HepG2 (cell line): ENCODE data around the gene PLSCR4. TPM values are rescaled to one million over a fixed set of nuclear protein-coding genes. Genes with fewer than 3 reads are reported as not detected.

ENCODE experiments used
- CC2D1A ChIP-seq: sonication (generic); formaldehyde crosslinking; IDR thresholded peaks from 2 replicates; pipeline ENCODE4 v1.8.1; 2023; ENCODE audit warnings: mild to moderate bottlenecking, missing genetic modification reagents
- EZH2 ChIP-seq: conservative IDR thresholded peaks from 2 replicates; pipeline ENCODE4 v1.6.1; 2012; ENCODE audit warnings: mild to moderate bottlenecking, low read depth, low read length, moderate library complexity
- HIVEP1 ChIP-seq: sonication (generic); formaldehyde crosslinking; IDR thresholded peaks from 2 replicates; pipeline ENCODE4 v1.4.0; 2020; ENCODE audit warnings: mild to moderate bottlenecking, missing genetic modification reagents
- MIXL1 ChIP-seq: IDR thresholded peaks from 2 replicates; pipeline ENCODE4 v1.6.1; 2016
- NFIC ChIP-seq: IDR thresholded peaks from 2 replicates; pipeline ENCODE4 v1.6.1; 2012; ENCODE audit warnings: mild to moderate bottlenecking, low read length, inconsistent platforms
- NR2F1 ChIP-seq, 2 experiments: fragments of 450-650 bp in 1 of 2; formaldehyde crosslinking in 1 of 2; IDR thresholded peaks; 2 replicates each; pipeline versions ENCODE4 v1.5.0 to v1.6.1; 2016 to 2020; ENCODE audit warnings: mild to moderate bottlenecking in 1 of 2, missing compliant biosample characterization in 1 of 2, missing genetic modification reagents in 1 of 2, moderate library complexity in 1 of 2
- PHF5A ChIP-seq: IDR thresholded peaks from one replicate; pipeline ENCODE4 v1.6.1; 2018; ENCODE audit warnings: low read depth, missing genetic modification reagents; ENCODE audit not compliant: unreplicated experiment
- SNRNP70 ChIP-seq: fragments of 200-400 bp; formaldehyde crosslinking; IDR thresholded peaks from 2 replicates; pipeline ENCODE4 v1.6.1; 2017; ENCODE audit warnings: mild to moderate bottlenecking, low read depth, low read length, moderate library complexity
- ZNF331 ChIP-seq: sonication (generic); formaldehyde crosslinking; IDR thresholded peaks from 2 replicates; pipeline ENCODE4 v1.4.0; 2020; ENCODE audit warnings: missing genetic modification reagents
- ZNF33B ChIP-seq: sonication (generic); formaldehyde crosslinking; IDR thresholded peaks from 2 replicates; pipeline ENCODE4 v1.5.1; 2020; ENCODE audit warnings: mild to moderate bottlenecking, missing genetic modification reagents
- polyA plus RNA-seq, 8 experiments: library from polyadenylated mRNA; depleted of rRNA in 3 of 8; stranded (reverse) in 7 of 8; unstranded in 1 of 8; fragments of >200 nt; fragmentation: Illumina TruSeq in 4 of 8; extraction: Trizol in 4 of 8; gene quantifications; 2 replicates each; pipeline versions ENCODE4 v1.2.1 to v1.2.3, GENCODE V29; 2011 to 2016; ENCODE audit warnings: low read depth in 4 of 8, missing spikeins in 1 of 8, mixed read lengths in 1 of 8; ENCODE audit not compliant: insufficient read depth in 1 of 8
- total RNA-seq, 5 experiments: library from RNA; depleted of rRNA; stranded (reverse); fragments of >200 nt; fragmentation: Illumina TruSeq; extraction: Trizol; gene quantifications; 2 replicates each; pipeline ENCODE4 v1.2.3, GENCODE V29; 2016; ENCODE audit warnings: low read depth in 1 of 5
- TF ChIP-seq, protein P1 (sequence below): sonication (generic); formaldehyde crosslinking; IDR thresholded peaks from 2 replicates; pipeline ENCODE4 v1.5.1; 2020; ENCODE audit warnings: missing genetic modification reagents, mild to moderate bottlenecking, borderline replicate concordance
- TF ChIP-seq, protein P2 (sequence below): IDR thresholded peaks from 2 replicates; pipeline ENCODE4 v1.6.1; 2016; ENCODE audit warnings: mild to moderate bottlenecking, missing biosample characterization, missing genetic modification reagents
- TF ChIP-seq, protein P3 (sequence below): sonication (generic); formaldehyde crosslinking; conservative IDR thresholded peaks from 2 replicates; pipeline ENCODE4 v1.4.0; 2020; ENCODE audit warnings: mild to moderate bottlenecking, missing genetic modification reagents, moderate library complexity
- TF ChIP-seq, protein P4 (sequence below): sonication (generic); formaldehyde crosslinking; IDR thresholded peaks from 2 replicates; pipeline ENCODE4 v1.4.0; 2020; ENCODE audit warnings: mild to moderate bottlenecking, missing genetic modification reagents
- TF ChIP-seq, protein P5 (sequence below): sonication (generic); formaldehyde crosslinking; IDR thresholded peaks from 2 replicates; pipeline ENCODE4 v1.5.0; 2020; ENCODE audit warnings: mild to moderate bottlenecking, low read depth, missing genetic modification reagents, borderline replicate concordance
- TF ChIP-seq, protein P6 (sequence below): sonication (generic); formaldehyde crosslinking; IDR thresholded peaks from 2 replicates; pipeline ENCODE4 v1.5.0; 2020; ENCODE audit warnings: mild to moderate bottlenecking, missing genetic modification reagents, moderate library complexity
- TF ChIP-seq, protein P7 (sequence below): sonication (generic); formaldehyde crosslinking; IDR thresholded peaks from 2 replicates; pipeline ENCODE4 v1.4.0; 2020; ENCODE audit warnings: missing genetic modification reagents

The PLSCR4 gene
- total and polyA plus RNA-seq, 2 of the 13 experiments (the other 11 are each of a cell fraction or from before 2014, with no cell fraction given) = 1.5 to 59.0 TPM

DNA sequence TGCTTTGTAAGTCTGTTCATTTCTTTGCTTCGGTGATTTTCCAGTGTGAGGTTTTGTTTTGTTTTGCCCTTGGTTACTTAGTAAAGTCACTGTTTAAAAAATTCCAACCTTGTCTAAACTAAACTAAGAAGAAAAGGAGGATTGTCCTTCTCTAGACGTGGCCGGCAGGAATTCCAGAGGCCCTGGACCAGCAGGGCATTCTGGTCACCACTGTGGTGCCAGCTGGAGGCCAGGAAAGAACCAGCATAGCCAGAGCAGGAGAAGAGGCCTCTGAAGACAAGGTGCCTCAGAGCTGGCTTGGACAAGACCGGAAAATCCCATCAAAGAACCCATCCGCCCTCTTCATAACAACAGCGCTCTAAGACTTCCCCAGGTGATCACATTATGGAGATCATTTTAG is 98.1 kb downstream of the PLSCR4 start (continued):
- TF ChIP-seq, protein P1, sequence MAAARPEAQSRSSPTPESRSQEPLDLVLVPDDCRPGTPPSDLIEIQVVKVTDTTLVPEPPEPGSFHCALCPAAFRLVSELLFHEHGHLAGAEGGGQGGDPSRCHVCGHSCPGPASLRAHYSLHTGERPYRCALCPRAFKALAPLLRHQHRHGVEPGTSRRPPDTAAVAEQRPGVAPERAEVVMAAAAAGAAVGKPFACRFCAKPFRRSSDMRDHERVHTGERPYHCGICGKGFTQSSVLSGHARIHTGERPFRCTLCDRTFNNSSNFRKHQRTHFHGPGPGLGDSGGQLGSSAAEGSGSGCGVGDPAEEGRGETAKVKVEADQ (CRISPR knock-in tag) = no peak
- no peak for TF ChIP-seq NR2F1 (CRISPR knock-in tag; IDR thresholded peaks at IDR 0.05)
- no peak for TF ChIP-seq PHF5A (CRISPR knock-in tag)
- TF ChIP-seq HIVEP1 (CRISPR knock-in tag) = no peak
- TF ChIP-seq, protein P2, sequence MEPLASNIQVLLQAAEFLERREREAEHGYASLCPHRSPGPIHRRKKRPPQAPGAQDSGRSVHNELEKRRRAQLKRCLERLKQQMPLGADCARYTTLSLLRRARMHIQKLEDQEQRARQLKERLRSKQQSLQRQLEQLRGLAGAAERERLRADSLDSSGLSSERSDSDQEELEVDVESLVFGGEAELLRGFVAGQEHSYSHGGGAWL (CRISPR knock-in tag) = no peak
- TF ChIP-seq ZNF33B (CRISPR knock-in tag) = no peak
- TF ChIP-seq MIXL1 = no peak
- no peak for TF ChIP-seq NFIC
- TF ChIP-seq, protein P3, sequence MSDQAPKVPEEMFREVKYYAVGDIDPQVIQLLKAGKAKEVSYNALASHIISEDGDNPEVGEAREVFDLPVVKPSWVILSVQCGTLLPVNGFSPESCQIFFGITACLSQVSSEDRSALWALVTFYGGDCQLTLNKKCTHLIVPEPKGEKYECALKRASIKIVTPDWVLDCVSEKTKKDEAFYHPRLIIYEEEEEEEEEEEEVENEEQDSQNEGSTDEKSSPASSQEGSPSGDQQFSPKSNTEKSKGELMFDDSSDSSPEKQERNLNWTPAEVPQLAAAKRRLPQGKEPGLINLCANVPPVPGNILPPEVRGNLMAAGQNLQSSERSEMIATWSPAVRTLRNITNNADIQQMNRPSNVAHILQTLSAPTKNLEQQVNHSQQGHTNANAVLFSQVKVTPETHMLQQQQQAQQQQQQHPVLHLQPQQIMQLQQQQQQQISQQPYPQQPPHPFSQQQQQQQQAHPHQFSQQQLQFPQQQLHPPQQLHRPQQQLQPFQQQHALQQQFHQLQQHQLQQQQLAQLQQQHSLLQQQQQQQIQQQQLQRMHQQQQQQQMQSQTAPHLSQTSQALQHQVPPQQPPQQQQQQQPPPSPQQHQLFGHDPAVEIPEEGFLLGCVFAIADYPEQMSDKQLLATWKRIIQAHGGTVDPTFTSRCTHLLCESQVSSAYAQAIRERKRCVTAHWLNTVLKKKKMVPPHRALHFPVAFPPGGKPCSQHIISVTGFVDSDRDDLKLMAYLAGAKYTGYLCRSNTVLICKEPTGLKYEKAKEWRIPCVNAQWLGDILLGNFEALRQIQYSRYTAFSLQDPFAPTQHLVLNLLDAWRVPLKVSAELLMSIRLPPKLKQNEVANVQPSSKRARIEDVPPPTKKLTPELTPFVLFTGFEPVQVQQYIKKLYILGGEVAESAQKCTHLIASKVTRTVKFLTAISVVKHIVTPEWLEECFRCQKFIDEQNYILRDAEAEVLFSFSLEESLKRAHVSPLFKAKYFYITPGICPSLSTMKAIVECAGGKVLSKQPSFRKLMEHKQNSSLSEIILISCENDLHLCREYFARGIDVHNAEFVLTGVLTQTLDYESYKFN (CRISPR knock-in tag) = peak; percentile 34
- TF ChIP-seq SNRNP70 = no peak
- TF ChIP-seq, protein P4, sequence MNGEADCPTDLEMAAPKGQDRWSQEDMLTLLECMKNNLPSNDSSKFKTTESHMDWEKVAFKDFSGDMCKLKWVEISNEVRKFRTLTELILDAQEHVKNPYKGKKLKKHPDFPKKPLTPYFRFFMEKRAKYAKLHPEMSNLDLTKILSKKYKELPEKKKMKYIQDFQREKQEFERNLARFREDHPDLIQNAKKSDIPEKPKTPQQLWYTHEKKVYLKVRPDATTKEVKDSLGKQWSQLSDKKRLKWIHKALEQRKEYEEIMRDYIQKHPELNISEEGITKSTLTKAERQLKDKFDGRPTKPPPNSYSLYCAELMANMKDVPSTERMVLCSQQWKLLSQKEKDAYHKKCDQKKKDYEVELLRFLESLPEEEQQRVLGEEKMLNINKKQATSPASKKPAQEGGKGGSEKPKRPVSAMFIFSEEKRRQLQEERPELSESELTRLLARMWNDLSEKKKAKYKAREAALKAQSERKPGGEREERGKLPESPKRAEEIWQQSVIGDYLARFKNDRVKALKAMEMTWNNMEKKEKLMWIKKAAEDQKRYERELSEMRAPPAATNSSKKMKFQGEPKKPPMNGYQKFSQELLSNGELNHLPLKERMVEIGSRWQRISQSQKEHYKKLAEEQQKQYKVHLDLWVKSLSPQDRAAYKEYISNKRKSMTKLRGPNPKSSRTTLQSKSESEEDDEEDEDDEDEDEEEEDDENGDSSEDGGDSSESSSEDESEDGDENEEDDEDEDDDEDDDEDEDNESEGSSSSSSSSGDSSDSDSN (CRISPR knock-in tag) = peak; percentile 43
- no peak for TF ChIP-seq EZH2
- TF ChIP-seq CC2D1A (CRISPR knock-in tag) = no peak
- TF ChIP-seq, protein P5, sequence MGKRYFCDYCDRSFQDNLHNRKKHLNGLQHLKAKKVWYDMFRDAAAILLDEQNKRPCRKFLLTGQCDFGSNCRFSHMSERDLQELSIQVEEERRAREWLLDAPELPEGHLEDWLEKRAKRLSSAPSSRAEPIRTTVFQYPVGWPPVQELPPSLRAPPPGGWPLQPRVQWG (CRISPR knock-in tag) = no peak
- TF ChIP-seq, protein P6, sequence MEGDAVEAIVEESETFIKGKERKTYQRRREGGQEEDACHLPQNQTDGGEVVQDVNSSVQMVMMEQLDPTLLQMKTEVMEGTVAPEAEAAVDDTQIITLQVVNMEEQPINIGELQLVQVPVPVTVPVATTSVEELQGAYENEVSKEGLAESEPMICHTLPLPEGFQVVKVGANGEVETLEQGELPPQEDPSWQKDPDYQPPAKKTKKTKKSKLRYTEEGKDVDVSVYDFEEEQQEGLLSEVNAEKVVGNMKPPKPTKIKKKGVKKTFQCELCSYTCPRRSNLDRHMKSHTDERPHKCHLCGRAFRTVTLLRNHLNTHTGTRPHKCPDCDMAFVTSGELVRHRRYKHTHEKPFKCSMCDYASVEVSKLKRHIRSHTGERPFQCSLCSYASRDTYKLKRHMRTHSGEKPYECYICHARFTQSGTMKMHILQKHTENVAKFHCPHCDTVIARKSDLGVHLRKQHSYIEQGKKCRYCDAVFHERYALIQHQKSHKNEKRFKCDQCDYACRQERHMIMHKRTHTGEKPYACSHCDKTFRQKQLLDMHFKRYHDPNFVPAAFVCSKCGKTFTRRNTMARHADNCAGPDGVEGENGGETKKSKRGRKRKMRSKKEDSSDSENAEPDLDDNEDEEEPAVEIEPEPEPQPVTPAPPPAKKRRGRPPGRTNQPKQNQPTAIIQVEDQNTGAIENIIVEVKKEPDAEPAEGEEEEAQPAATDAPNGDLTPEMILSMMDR (CRISPR knock-in tag) = no peak
- peak; percentile 29; the same call in 1 of the 2 replicates for TF ChIP-seq ZNF331 (CRISPR knock-in tag)
- TF ChIP-seq, protein P7, sequence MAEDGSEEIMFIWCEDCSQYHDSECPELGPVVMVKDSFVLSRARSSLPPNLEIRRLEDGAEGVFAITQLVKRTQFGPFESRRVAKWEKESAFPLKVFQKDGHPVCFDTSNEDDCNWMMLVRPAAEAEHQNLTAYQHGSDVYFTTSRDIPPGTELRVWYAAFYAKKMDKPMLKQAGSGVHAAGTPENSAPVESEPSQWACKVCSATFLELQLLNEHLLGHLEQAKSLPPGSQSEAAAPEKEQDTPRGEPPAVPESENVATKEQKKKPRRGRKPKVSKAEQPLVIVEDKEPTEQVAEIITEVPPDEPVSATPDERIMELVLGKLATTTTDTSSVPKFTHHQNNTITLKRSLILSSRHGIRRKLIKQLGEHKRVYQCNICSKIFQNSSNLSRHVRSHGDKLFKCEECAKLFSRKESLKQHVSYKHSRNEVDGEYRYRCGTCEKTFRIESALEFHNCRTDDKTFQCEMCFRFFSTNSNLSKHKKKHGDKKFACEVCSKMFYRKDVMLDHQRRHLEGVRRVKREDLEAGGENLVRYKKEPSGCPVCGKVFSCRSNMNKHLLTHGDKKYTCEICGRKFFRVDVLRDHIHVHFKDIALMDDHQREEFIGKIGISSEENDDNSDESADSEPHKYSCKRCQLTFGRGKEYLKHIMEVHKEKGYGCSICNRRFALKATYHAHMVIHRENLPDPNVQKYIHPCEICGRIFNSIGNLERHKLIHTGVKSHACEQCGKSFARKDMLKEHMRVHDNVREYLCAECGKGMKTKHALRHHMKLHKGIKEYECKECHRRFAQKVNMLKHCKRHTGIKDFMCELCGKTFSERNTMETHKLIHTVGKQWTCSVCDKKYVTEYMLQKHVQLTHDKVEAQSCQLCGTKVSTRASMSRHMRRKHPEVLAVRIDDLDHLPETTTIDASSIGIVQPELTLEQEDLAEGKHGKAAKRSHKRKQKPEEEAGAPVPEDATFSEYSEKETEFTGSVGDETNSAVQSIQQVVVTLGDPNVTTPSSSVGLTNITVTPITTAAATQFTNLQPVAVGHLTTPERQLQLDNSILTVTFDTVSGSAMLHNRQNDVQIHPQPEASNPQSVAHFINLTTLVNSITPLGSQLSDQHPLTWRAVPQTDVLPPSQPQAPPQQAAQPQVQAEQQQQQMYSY = no peak
